HepG2 (cell line): ENCODE data around the gene FAM229A. TPM values are rescaled to one million over a fixed set of nuclear protein-coding genes. Genes with fewer than 3 reads are reported as not detected.
A peak's percentile ranks its signal among the peaks of the same experiment; 100 is the strongest.

ENCODE experiments used
- ATAC-seq: fragments of 200-7000 bp; cut with Tn5 transposase; 3 replicates; pipeline ENCODE4 v1.9.1; 2020; ENCODE audit warnings: mild to moderate bottlenecking, moderate library complexity
- BruUV-seq: library from RNA; stranded (reverse); fragments of 400-500 nt; replicated peaks from 2 replicates; lab custom pipeline; 2021; lab: Mats Ljungman, UMichigan
- CTCF ChIA-PET: fragments of 300-600 bp; formaldehyde crosslinking; extraction: SDS; loops from one replicate; lab custom pipeline; 2021; ENCODE audit warnings: low total read pairs, inconsistent platforms, low intra/inter-chr PET ratio; lab: Yijun Ruan, JAX
- POLR2A ChIA-PET: fragments of 350-600 bp; sonication (Branson Sonifier 250); formaldehyde crosslinking; loops from one replicate; lab custom pipeline; 2020; ENCODE audit warnings: antibody characterized with exemption, inconsistent platforms; lab: Yijun Ruan, JAX
- DNase-seq: peaks from one replicate; pipeline ENCODE4 v3.0.0-alpha.2; 2015; ENCODE audit warnings: low spot score
- FAIRE-seq: peaks from 3 replicates; lab custom pipeline; 2011; peaks lifted over from hg19 to GRCh38; lab: Jason Lieb, UNC
- H2AFZ ChIP-seq: one replicate; pipeline ENCODE4 v1.6.1; 2011; ENCODE audit warnings: low read length, inconsistent platforms
- H3K27ac ChIP-seq: fragments of 300-600 bp; 3 replicates; pipeline ENCODE4 v1.8.0; 2011; ENCODE audit warnings: mixed run types, mild to moderate bottlenecking, mixed read lengths, low read length, inconsistent platforms; ENCODE audit not compliant: insufficient read depth; ENCODE audit errors: extremely low read length
- H3K27me3 ChIP-seq, 2 experiments: fragments of 200-600 bp in 1 of 2; 2 replicates in 1 of 2; 3 replicates in 1 of 2; pipeline versions ENCODE4 v1.6.0 to v1.8.0; 2011; ENCODE audit warnings: low read length in 2 of 2, mild to moderate bottlenecking in 2 of 2, moderate library complexity in 2 of 2, inconsistent platforms in 1 of 2; ENCODE audit not compliant: insufficient read depth in 2 of 2, control insufficient read depth in 1 of 2
- H3K36me3 ChIP-seq, 2 experiments: fragments of 200-600 bp in 1 of 2; replicated peaks in 1 of 2; 2 replicates in 1 of 2; 3 replicates in 1 of 2; pipeline versions ENCODE4 v1.5.1 to v1.8.0; 2011; ENCODE audit warnings: low read length in 2 of 2, inconsistent platforms in 1 of 2; ENCODE audit not compliant: insufficient read depth in 2 of 2, control insufficient read depth in 1 of 2
- H3K4me1 ChIP-seq: 2 replicates; pipeline ENCODE4 v1.5.1; 2012; ENCODE audit warnings: low read length, inconsistent platforms; ENCODE audit not compliant: insufficient read depth
- H3K4me2 ChIP-seq: 2 replicates; pipeline ENCODE4 v1.6.0; 2011; ENCODE audit warnings: low read depth, low read length, inconsistent platforms
- H3K4me3 ChIP-seq, 3 experiments: fragments of 200-600 bp in 1 of 3; sonication (generic), shearing (Covaris generic) in 1 of 3; replicated peaks in 1 of 3; 2 replicates each; pipeline ENCODE4 v1.5.1; 2011 to 2016; ENCODE audit warnings: low read length in 3 of 3, inconsistent platforms in 2 of 3, low read depth in 2 of 3, mild to moderate bottlenecking in 2 of 3, control low read depth in 1 of 3, mixed read lengths in 1 of 3; ENCODE audit not compliant: insufficient read depth in 1 of 3
- H3K79me2 ChIP-seq: one replicate; pipeline ENCODE4 v1.6.1; 2011; ENCODE audit warnings: low read length, inconsistent platforms; ENCODE audit not compliant: insufficient read depth
- H3K9ac ChIP-seq: 2 replicates; pipeline ENCODE4 v1.6.0; 2011; ENCODE audit warnings: mild to moderate bottlenecking, low read depth, low read length, inconsistent platforms; ENCODE audit not compliant: insufficient read depth
- H3K9me3 ChIP-seq: 2 replicates; pipeline ENCODE4 v1.5.1; 2012; ENCODE audit warnings: mild to moderate bottlenecking, low read length
- H4K20me1 ChIP-seq: 2 replicates; pipeline ENCODE4 v1.6.0; 2011; ENCODE audit warnings: inconsistent platforms, mild to moderate bottlenecking, low read length, moderate library complexity; ENCODE audit not compliant: insufficient read depth
- GABPA ChIP-seq, 2 experiments: IDR thresholded peaks; 2 replicates each; pipeline ENCODE4 v1.6.1; 2011 to 2016; ENCODE audit warnings: low read depth in 2 of 2, low read length in 1 of 2, missing biosample characterization in 1 of 2, missing genetic modification characterization in 1 of 2
- NFATC3 ChIP-seq: sonication (generic); formaldehyde crosslinking; IDR thresholded peaks from 2 replicates; pipeline ENCODE4 v1.5.1; 2020; ENCODE audit warnings: mild to moderate bottlenecking, missing genetic modification reagents
- RBM39 ChIP-seq: fragments of 200-400 bp; formaldehyde crosslinking; IDR thresholded peaks from one replicate; pipeline ENCODE4 v1.6.1; 2018; ENCODE audit warnings: antibody characterized with exemption, mild to moderate bottlenecking, low read depth, low read length; ENCODE audit not compliant: poor library complexity, severe bottlenecking
- ZBTB43 ChIP-seq: sonication (generic); formaldehyde crosslinking; conservative IDR thresholded peaks from 2 replicates; pipeline ENCODE4 v1.4.0; 2020; ENCODE audit warnings: missing genetic modification reagents
- ZMYM3 ChIP-seq: sonication (generic); formaldehyde crosslinking; IDR thresholded peaks from 2 replicates; pipeline ENCODE4 v1.5.1; 2020; ENCODE audit warnings: mild to moderate bottlenecking, missing genetic modification reagents
- ZNF451 ChIP-seq: sonication (generic); formaldehyde crosslinking; IDR thresholded peaks from 2 replicates; pipeline ENCODE4 v1.5.0; 2020; ENCODE audit warnings: mild to moderate bottlenecking, missing genetic modification reagents
- ZNF629 ChIP-seq: sonication (generic); formaldehyde crosslinking; conservative IDR thresholded peaks from 2 replicates; pipeline ENCODE4 v1.5.0; 2020; ENCODE audit warnings: missing genetic modification reagents
- ZNF788 ChIP-seq: sonication (generic); formaldehyde crosslinking; IDR thresholded peaks from 2 replicates; pipeline ENCODE4 v1.5.0; 2020; ENCODE audit warnings: mild to moderate bottlenecking, missing genetic modification reagents, borderline replicate concordance
- WGBS: methylation state at CpG from one replicate; pipeline ENCODE4 v1.1.6; 2017; ENCODE audit warnings: low lambda C conversion rate; 5-methylcytosine and 5-hydroxymethylcytosine counted together
- in situ Hi-C: cut with HindIII; loops from 2 replicates; pipeline ENCODE4 v1.10.0; 2017; ENCODE audit warnings: low pct_unique_long_range_greater_than_20kb; ENCODE audit not compliant: extremely low pct_ligation_motif_present
- intact Hi-C: fragments of 100-400 bp; cut with micrococcal nuclease; formaldehyde crosslinking; loops from one replicate; pipeline ENCODE4 v1.10.0; 2022; ENCODE audit not compliant: unreplicated experiment
- polyA plus RNA-seq, 8 experiments: library from polyadenylated mRNA; depleted of rRNA in 3 of 8; stranded (reverse) in 7 of 8; unstranded in 1 of 8; fragments of >200 nt; fragmentation: Illumina TruSeq in 4 of 8; extraction: Trizol in 4 of 8; gene quantifications; 2 replicates each; pipeline versions ENCODE4 v1.2.1 to v1.2.3, GENCODE V29; 2011 to 2016; ENCODE audit warnings: low read depth in 4 of 8, missing spikeins in 1 of 8, mixed read lengths in 1 of 8; ENCODE audit not compliant: insufficient read depth in 1 of 8
- total RNA-seq, 5 experiments: library from RNA; depleted of rRNA; stranded (reverse); fragments of >200 nt; fragmentation: Illumina TruSeq; extraction: Trizol; gene quantifications; 2 replicates each; pipeline ENCODE4 v1.2.3, GENCODE V29; 2016; ENCODE audit warnings: low read depth in 1 of 5
- TF ChIP-seq, protein P1 (sequence below): sonication (generic); formaldehyde crosslinking; IDR thresholded peaks from 2 replicates; pipeline ENCODE4 v1.5.0; 2020; ENCODE audit warnings: missing genetic modification reagents

The FAM229A gene
- total and polyA plus RNA-seq, 2 of the 13 experiments (the other 11 are each of a cell fraction or from before 2014, with no cell fraction given) = 3.2 to 17.6 TPM

GRCh38 chr1:32336963-32337675, 25.2 kb downstream of the FAM229A start:
- FAIRE-seq (no peak), DNase-seq (no peak), ATAC-seq (no peak)
- no peak overlapping the region for H3K27ac ChIP-seq
- H3K4me2 ChIP-seq = peak overlapping the region; percentile 93
- peaks cover 0 to 4% of the 10 kb centered on the region in 2 experiments; a peak in 2 of 5 replicates for H3K27me3 ChIP-seq
- CTCF ChIA-PET = no interaction called here
- peak overlapping the region in 1 of 3 experiments; percentile 84; a peak in 4 of 6 replicates for H3K4me3 ChIP-seq
- POLR2A ChIA-PET = interaction anchor here (0.9 to 5.8 kb wide), 13 partner anchors 12 to 157 kb away, joined by 3 to 222 read pairs (median 7); partner anchors contain the start of genes BSDC1, FAM167B, IQCC and LCK
- in situ Hi-C loops (no loop called here), intact Hi-C loops (loop anchor here (2.0 to 10.0 kb wide), 2 partner anchors 14 to 58 kb away; partner anchors contain the start of gene BSDC1)
- no TSS peak for BruUV-seq
- H3K9ac ChIP-seq = no peak overlapping the region
- WGBS = 31% methylated on average over 3 of the region's 8 CpGs
- peak; percentile 1; the same call in 1 of the 2 replicates for TF ChIP-seq ZNF788 (CRISPR knock-in tag)
- TF ChIP-seq RBM39 = peak; percentile 5
- TF ChIP-seq, protein P1, sequence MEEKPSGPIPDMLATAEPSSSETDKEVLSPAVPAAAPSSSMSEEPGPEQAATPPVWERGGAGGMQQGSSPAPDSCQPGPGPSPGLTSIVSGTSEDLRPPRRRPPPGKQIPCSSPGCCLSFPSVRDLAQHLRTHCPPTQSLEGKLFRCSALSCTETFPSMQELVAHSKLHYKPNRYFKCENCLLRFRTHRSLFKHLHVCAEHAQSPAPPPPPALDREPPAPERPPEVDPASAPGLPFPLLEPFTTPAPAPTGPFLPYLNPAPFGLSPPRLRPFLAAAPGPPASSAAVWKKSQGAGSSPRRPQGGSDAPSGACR (CRISPR knock-in tag) = 0 out of 2 replicates have a peak, but pooled peaks have one; percentile 10
- no peak for TF ChIP-seq ZBTB43 (CRISPR knock-in tag)
- TF ChIP-seq ZMYM3 = no peak
- TF ChIP-seq ZNF629 (CRISPR knock-in tag) = no peak
- TF ChIP-seq GABPA (IDR thresholded peaks at IDR 0.05; ENCODE audit: low read depth, low read length) = no peak
- no peak for TF ChIP-seq GABPA (CRISPR knock-in tag; IDR thresholded peaks at IDR 0.05; ENCODE audit: low read depth)
- TF ChIP-seq ZNF451 (CRISPR knock-in tag) = no peak
- 0 out of 2 replicates have a peak, but pooled peaks have one; percentile 9 for TF ChIP-seq NFATC3
- peaks cover 14% of the 10 kb centered on the region for H3K79me2 ChIP-seq
- peaks cover 14% of the 10 kb centered on the region for H4K20me1 ChIP-seq
- peaks cover 9 to 23% of the 10 kb centered on the region in 2 experiments for H3K36me3 ChIP-seq
- no peaks in the 10 kb centered on the region for H3K9me3 ChIP-seq
- no peak overlapping the region for H2AFZ ChIP-seq
- peaks cover 65% of the 10 kb centered on the region for H3K4me1 ChIP-seq
